Fibroblast of lung (primary cell): ENCODE data around the gene LRRC55. TPM values are rescaled to one million over a fixed set of nuclear protein-coding genes. Genes with fewer than 3 reads are reported as not detected.
A peak's percentile ranks its signal among the peaks of the same experiment; 100 is the strongest.

ENCODE experiments used
- DNase-seq, 2 donors: peaks; one replicate each; pipeline versions ENCODE4 v3.0.0 to v3.0.0-alpha.2; 2010; ENCODE audit warnings: low read depth in 2 of 2
- H2AFZ ChIP-seq: 2 replicates; pipeline ENCODE4 v1.5.1; 2012; ENCODE audit warnings: low read length, control low read depth, inconsistent platforms
- H3K27ac ChIP-seq: 2 replicates; pipeline ENCODE4 v1.5.1; 2011; ENCODE audit warnings: low read length, control low read depth; ENCODE audit not compliant: insufficient read depth
- H3K27me3 ChIP-seq: 2 replicates; pipeline ENCODE4 v1.5.1; 2011; ENCODE audit warnings: mild to moderate bottlenecking, low read length; ENCODE audit not compliant: control insufficient read depth, insufficient read depth
- H3K36me3 ChIP-seq: 2 replicates; pipeline ENCODE4 v1.5.1; 2011; ENCODE audit warnings: low read length; ENCODE audit not compliant: control insufficient read depth, insufficient read depth
- H3K4me1 ChIP-seq: 2 replicates; pipeline ENCODE4 v1.5.1; 2011; ENCODE audit warnings: low read length; ENCODE audit not compliant: control insufficient read depth, insufficient read depth; ENCODE audit errors: extremely low read depth
- H3K4me2 ChIP-seq: 2 replicates; pipeline ENCODE4 v1.5.1; 2011; ENCODE audit warnings: low read length, control low read depth; ENCODE audit not compliant: insufficient read depth; ENCODE audit errors: extremely low read depth
- H3K4me3 ChIP-seq, 4 experiments: fragments of 200-600 bp in 1 of 4; sonication (generic) in 1 of 4; replicated peaks in 1 of 4; 2 replicates each; pipeline ENCODE4 v1.5.1; 2011 to 2016; ENCODE audit warnings: low read length in 4 of 4, low read depth in 3 of 4, mild to moderate bottlenecking in 3 of 4, control low read depth in 2 of 4, inconsistent platforms in 1 of 4, mixed read lengths in 1 of 4; ENCODE audit not compliant: insufficient read depth in 1 of 4; ENCODE audit errors: control extremely low read depth in 1 of 4
- H3K79me2 ChIP-seq: 2 replicates; pipeline ENCODE4 v1.5.1; 2012; ENCODE audit warnings: mild to moderate bottlenecking, low read length, inconsistent platforms; ENCODE audit not compliant: control insufficient read depth, insufficient read depth
- H3K9ac ChIP-seq: 2 replicates; pipeline ENCODE4 v1.5.1; 2011; ENCODE audit warnings: mild to moderate bottlenecking, low read length, control low read depth; ENCODE audit not compliant: insufficient read depth
- H3K9me3 ChIP-seq: 2 replicates; pipeline ENCODE4 v1.5.1; 2012; ENCODE audit warnings: low read depth, low read length; ENCODE audit not compliant: control insufficient read depth, insufficient read depth
- H4K20me1 ChIP-seq: 2 replicates; pipeline ENCODE4 v1.5.1; 2011; ENCODE audit warnings: low read length; ENCODE audit not compliant: control insufficient read depth, insufficient read depth; ENCODE audit errors: extremely low read depth
- CTCF ChIP-seq, 2 donors: IDR thresholded peaks in 1 of 2; conservative IDR thresholded peaks in 1 of 2; 1 replicate in 1 of 2; 2 replicates in 1 of 2; pipeline ENCODE4 v1.5.1; 2011 to 2012; ENCODE audit warnings: low read length in 2 of 2, control low read depth in 1 of 2, inconsistent platforms in 1 of 2, low read depth in 1 of 2, mild to moderate bottlenecking in 1 of 2
- EZH2 ChIP-seq: IDR thresholded peaks from 2 replicates; pipeline ENCODE4 v1.5.1; 2012; ENCODE audit warnings: low read length, control low read depth, mild to moderate bottlenecking; ENCODE audit errors: missing control alignments
- polyA plus RNA-seq, 2 donors: library from polyadenylated mRNA; depleted of rRNA in 1 of 2; stranded (reverse) in 1 of 2; unstranded in 1 of 2; fragments of >200 nt; gene quantifications; 2 replicates each; pipeline ENCODE4 v1.2.1, GENCODE V29; 2011 to 2012; ENCODE audit warnings: missing spikeins in 1 of 2
- total RNA-seq: library from RNA; depleted of rRNA; stranded (reverse); fragments of >200 nt; gene quantifications from 2 replicates; pipeline ENCODE4 v1.2.1, GENCODE V29; 2014

The LRRC55 gene
- total and polyA plus RNA-seq, 2 donors (not counting 1 experiment from before 2014, with no cell fraction given) = not detected

- Histone ChIP-seq H3K27ac (no peak overlapping the region), H4K20me1 (no peaks in the 10 kb centered on the region), H3K4me1 (no peaks in the 10 kb centered on the region), H3K36me3 (no peaks in the 10 kb centered on the region), H3K9me3 (no peaks in the 10 kb centered on the region), H3K79me2 (no peaks in the 10 kb centered on the region), H3K27me3 (no peaks in the 10 kb centered on the region), H3K4me3 (no peak overlapping the region), H3K4me2 (no peak overlapping the region), H3K9ac (no peak overlapping the region), H2AFZ (no peak overlapping the region)
- TF ChIP-seq CTCF (conservative IDR thresholded peaks at IDR 0.05 in 1 of 2, IDR thresholded peaks at IDR 0.05 in 1 of 2; ENCODE audit: low read depth in 1 of 2, low read length in 2 of 2) (no peak), EZH2 (no peak)
- no peak for DNase-seq
Measured at GRCh38 chr11:57153448-57153847, 28.3 kb upstream of the LRRC55 start.

- TF ChIP-seq CTCF (conservative IDR thresholded peaks at IDR 0.05 in 1 of 2, IDR thresholded peaks at IDR 0.05 in 1 of 2; ENCODE audit: low read depth in 1 of 2, low read length in 2 of 2) = no peak
- no peak for TF ChIP-seq EZH2
- no peak overlapping the region for H3K4me2 ChIP-seq
- H3K4me1 ChIP-seq = no peaks in the 10 kb centered on the region
- peak in 1 of 2 donors; percentile 7 for DNase-seq
- no peaks in the 10 kb centered on the region for H3K36me3 ChIP-seq
- H3K4me3 ChIP-seq = no peak overlapping the region
- H3K9me3 ChIP-seq = no peaks in the 10 kb centered on the region
- no peaks in the 10 kb centered on the region for H4K20me1 ChIP-seq
- no peaks in the 10 kb centered on the region for H3K79me2 ChIP-seq
- H3K27ac ChIP-seq = no peak overlapping the region
- no peak overlapping the region for H3K9ac ChIP-seq
- no peaks in the 10 kb centered on the region for H3K27me3 ChIP-seq
- H2AFZ ChIP-seq = no peak overlapping the region
Measured at GRCh38 chr11:57154739-57155138, 27.0 kb upstream of the LRRC55 start.

GRCh38 chr11:57155400-57155799, 26.4 kb upstream of the LRRC55 start:
- TF ChIP-seq CTCF (conservative IDR thresholded peaks at IDR 0.05 in 1 of 2, IDR thresholded peaks at IDR 0.05 in 1 of 2; ENCODE audit: low read depth in 1 of 2, low read length in 2 of 2) (no peak), EZH2 (no peak)
- DNase-seq = peak in 1 of 2 donors; percentile 16
- H3K27ac ChIP-seq = no peak overlapping the region
- H3K4me2 ChIP-seq = no peak overlapping the region
- no peaks in the 10 kb centered on the region for H3K4me1 ChIP-seq
- H4K20me1 ChIP-seq = no peaks in the 10 kb centered on the region
- no peaks in the 10 kb centered on the region for H3K27me3 ChIP-seq
- H3K79me2 ChIP-seq = no peaks in the 10 kb centered on the region
- no peaks in the 10 kb centered on the region for H3K36me3 ChIP-seq
- no peaks in the 10 kb centered on the region for H3K9me3 ChIP-seq
- H3K4me3 ChIP-seq = no peak overlapping the region
- no peak overlapping the region for H2AFZ ChIP-seq
- no peak overlapping the region for H3K9ac ChIP-seq
